ENCODE data around the gene ACE.

ACE gene

GRCh38 chr17:63476854-63477479 lies at the start of gene ACE:
Gene ACE (plus strand): TSS chr17:63477061. CDS start chr17:63477095, 34 bp downstream.
- DNase-seq: no peak

- no peak for DNase-seq
These were observed 47.1 kb upstream of the ACE start for GRCh38 chr17:63429766-63430165.

- DNase-seq: no peak
These were observed 46.6 kb upstream of the ACE start for GRCh38 chr17:63430223-63430622.

- DNase-seq: no peak
These were observed 45.3 kb upstream of the ACE start for GRCh38 chr17:63431618-63431938.

DNA sequence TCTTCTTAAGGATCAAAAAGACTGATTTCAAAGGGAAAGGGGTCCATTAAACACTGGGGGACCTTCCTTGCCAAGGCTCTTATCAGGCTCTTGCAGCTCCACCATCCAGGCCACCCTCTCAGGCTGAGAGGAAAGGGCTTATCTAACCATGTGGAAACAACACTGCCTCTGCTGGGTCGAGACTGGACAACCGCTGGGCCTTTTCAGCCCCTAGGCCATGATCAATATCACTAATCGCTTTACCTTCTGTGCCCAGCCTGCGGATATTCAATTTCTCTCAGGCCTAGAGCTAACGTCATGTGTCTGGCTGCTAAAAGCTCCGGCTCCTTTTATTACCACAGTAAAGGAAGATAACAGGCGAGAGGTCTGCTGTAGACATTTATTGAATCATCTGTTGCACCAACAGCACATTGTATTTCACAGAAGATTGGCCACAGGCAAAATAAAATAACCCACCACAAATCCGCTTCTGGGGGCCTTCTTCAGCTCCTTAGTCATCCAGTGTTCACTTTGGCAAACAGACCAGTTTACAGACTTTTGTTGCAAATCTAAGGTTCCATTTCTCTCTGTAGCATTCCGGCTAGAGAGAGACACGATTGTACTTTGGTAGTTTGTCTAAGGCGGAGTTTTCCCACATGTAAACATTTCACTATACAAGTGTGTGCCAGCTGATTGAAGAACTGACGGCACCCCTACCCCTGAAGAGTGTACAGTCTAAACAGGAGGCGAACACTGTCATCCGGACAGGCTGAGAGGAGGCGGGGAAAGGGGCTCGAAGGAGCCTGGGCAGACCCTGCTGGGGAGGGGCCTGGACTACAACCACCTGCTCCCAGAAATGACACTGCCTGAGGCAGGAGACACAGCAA lies 44.7 kb upstream of the ACE start:
- DNase-seq: no peak

DNA sequence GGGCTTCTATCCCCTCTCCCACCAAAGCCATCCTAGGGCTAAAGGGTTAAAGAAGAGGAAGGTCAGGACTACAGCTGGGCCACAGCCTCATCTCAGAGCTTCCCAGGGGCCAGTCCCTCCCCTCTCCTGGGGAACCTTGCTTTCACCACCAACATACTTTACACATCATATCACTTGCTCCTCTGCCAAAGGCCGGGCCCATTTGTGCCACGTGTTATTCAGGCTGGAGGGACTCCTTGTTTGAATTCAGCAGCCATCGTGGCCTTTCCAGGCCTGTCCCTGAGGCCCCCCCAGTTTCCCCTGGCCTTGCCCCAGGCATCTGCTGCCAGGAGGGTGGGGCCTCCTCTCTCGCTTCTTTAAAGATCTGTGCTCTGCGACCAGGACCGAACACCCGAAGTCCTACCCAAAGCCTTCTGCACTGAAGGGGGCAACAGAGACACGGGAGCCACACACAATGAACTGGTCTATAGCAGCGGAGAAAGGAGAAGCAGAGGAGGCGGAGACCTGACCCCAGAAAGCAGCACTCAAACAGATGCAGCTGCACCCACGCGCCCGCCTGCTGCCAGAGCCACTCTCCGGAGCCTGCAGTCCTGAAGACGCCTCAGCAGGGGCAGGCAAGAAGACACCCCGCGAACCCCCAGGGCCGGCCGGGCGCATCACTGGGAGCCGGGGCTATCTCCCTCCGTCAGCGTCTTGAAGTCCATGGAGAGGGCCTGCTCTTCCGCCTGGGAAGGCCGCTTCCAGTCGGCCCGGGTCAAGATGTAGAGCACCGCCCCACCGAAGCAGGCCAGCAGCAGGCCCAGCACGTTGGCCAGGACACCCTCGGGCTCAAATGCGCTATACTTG lies 42.9 kb upstream of the ACE start:
- no peak for DNase-seq

DNA sequence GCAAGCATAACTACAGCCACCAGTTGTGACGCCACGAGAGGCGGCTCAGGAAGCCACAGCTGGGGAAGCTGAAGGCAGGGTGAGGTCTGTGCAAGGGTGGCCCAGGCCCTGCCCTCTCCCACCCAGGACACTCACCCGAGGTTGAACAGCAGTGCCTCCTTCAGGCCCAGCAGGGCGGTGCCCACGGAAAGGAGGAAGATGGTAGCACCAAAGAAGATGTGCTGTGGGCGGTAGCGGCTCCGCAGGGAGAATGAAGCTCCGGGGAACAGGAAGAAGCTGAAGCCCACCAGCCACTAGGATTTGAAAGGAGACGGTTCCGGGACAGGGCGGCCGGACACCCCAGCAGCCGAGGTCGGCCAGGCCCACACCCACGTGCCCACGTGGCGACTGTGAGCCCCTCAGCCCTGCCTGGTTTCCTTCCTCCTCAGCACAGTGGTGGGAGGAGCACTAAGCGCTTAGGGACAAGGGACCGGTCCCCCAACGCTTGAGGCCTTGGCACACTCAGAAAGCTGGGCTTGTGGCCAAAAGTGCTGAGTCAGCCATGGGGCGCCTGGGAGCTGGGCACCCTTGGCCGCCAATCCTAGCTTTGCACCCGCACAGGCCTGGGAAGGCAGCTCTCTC lies 41.8 kb upstream of the ACE start:
- no peak for DNase-seq

- no peak for DNase-seq
These were observed 41.0 kb upstream of the ACE start for GRCh38 chr17:63435681-63436522.

GRCh38 chr17:63436523-63437110 lies 40.2 kb upstream of the ACE start:
- no peak for DNase-seq

DNA sequence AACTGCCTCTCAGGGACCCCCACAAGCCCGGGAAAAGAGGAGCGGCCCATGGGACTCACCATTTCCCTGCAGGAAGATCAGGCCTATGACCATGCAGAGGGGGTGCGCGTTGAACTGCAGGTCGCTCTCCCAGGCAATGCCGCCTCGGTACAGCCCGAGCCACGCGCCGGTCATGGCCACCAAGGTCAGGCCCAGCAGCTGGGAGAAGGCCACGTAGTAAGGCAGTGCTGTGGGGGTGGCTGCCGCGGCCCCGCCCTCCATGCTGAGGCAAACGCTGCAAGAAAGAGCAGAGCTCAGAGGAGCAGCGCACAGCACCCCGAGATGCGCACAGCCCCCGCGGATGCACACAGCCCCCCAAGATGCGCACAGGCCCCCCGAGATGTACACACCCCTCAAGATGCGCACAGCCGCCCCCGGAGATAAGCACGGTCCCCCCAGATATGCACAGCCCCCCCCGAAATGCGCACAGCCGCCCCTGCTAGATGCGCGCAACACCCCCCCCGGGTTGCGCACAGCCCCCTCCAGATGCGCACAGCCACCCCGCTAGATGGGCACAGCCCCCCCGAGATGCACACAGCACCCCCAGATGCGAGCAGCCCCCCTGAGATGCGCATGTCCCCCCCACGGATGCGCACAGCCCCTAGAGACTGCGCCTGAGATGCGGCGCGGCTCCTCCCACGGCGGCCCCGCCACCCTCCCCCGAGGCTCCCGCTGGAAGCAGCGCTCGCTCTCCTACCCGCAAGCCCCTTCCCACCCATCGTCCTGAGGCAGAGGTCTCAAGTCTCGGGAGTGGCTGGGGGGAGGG lies 39.4 kb upstream of the ACE start:
- no peak for DNase-seq

DNA sequence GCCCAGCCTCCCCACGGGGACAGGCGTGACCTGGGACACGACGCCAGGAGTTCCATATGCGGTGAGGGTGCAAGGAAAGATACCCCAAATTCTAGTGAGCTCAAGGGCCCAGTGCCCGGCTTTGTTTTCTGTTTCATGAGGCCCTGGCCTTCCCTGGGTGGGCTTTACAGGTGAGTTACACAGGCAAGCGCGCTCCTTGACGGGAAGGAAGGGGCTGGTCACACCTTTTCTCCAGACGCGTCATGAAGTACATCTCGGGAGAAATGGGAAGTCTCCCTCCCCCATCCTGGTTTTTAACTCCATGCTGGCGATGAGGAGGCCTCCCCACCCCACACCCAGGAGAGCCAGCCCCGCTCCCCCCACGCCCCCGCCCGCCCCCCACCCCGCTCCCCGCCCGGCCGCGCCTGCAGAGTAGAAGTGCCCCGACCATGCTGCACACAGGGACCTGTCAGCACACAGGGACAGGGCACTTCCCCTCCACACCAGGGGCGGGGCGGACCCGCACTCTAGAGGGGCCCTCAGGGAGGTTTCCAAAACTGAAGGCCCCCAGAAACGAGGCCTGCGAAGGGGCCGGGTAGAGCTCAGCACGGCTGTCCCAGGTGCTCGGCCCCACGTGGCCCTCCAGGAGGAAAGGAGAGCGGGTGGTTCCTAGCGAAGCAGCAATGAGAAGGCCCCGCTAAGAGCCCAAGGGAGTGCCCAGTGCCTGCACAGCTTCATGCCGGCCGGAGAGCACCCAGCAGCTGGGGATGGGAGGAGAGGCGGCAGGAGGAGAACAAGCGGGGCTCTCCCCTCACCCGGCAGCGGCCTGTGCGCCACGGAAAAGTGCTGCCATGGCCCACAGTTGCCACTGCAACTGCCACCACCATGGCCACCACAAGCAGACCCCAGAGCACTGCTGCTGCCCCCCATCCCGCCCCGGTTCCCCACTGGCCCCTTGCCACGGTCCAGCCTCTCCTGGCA lies 38.5 kb upstream of the ACE start:
- no peak for DNase-seq

DNA sequence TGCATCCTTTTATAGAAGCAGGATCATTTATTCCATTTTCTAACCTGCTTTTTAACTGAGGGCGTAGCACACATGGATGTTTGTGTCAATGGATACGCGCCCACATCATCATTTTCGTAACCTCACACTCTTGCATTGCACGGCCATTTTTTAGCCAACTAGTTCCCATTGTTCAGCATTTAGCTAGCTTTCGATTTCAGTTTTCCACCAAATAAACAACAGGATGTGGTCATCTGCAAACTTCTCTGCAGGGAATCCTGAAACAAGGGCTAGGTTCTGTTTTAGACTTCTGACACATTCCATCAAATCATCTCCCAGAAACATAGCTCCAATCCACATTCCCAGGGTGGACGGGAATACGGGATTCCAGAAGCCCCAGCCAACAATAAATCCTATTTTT lies 37.2 kb upstream of the ACE start:
- no peak for DNase-seq

GRCh38 chr17:63440127-63440769 lies 36.6 kb upstream of the ACE start:
- DNase-seq: no peak

DNA sequence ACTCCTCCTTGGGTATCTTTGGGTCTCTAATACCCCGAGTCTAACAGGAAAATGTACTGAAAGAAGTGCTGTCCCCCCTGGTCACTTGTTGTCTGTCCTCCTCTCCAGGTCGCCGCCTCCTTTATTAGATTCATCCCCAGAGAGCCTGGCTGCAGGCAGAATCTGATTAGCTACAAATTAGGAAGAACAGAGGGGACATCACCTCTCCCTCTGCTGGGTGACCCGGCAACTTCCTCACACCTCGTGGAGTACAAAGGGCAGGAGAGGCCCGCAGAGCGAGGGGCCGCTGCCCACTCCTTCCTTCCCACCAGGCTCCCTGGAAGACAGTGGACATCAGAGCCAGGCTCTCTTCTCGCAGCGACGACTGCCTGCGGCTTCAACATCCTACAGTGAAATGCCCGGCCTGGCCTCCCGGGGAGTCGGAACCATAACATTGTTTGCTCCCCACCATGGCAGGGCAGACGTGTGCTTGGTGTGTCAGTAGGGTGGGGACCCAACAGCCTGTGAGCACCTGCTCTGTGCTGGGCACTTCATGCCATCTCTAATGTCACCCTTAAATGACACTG lies 36.0 kb upstream of the ACE start:
- no peak for DNase-seq

GRCh38 chr17:63441654-63442053 lies 35.2 kb upstream of the ACE start:
- DNase-seq: no peak

- DNase-seq: no peak
These were observed 34.8 kb upstream of the ACE start for GRCh38 chr17:63442074-63442473.

DNA sequence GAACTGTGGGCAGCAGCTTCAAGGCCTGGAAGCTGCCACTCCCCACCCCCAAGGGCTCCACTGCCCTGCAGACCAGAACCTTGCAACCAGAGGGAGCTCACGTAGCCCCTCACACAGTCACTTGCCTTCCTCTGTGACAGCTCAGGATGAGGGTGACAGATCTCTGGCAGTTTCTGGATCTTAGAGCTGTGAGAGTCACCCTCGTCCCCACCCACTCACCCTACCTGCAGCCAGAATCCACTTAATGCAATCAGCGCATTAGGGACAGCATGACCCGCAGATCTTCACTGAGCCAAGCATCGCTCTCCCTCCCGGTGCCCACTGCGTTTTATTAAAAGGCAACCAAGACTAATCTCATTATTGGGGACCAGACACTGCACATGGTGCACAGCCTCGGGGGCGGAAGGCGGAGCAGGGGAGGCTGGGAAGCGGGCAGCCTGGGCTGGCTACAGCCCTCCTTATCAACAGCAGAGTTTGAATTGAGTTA lies 34.3 kb upstream of the ACE start:
- DNase-seq: no peak

DNA sequence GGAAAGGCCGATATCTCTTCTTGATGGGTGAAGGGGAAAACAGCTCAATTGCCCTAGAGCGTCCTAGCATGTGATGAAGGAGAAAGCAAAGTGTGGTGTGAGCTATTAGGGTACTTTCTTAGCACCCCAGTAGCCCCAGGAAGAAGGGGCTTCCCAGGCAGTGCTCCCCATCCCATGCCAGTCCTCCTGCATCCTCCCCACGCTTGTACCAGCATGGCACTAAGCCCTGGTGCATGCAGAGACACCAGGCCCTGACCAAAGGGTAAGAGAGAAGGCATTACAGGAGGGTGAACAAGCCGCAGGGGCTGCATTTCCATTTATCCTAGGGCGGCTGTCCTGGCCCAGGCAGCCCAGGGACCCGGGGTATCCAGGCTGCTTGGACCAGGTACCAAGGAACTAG lies 33.8 kb upstream of the ACE start:
- DNase-seq: no peak

DNA sequence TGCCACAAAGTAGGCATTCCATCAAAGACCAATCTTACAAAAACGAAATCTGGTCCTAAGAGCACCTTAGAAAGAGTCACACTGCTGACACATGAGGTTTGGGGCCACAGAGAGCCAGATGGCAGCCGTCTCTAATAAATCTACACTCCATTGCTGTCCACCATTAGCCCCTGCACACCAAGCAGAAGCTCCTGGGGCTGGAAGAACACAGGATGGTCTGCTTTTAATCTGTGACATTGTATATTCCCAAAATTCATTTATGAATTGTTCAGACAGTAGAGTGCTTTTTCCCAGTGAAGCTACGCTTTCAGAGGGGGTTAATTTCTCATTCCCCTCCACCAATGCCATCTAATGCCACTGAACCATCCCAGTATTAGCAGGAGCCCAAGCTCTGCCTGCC lies 32.4 kb upstream of the ACE start:
- no peak for DNase-seq
